Measurements from ENCODE around the gene C11orf98. TPM values are rescaled to one million over a fixed set of nuclear protein-coding genes. Genes with fewer than 3 reads are reported as not detected.
"Not testable (repeated sequence)": the region's sequence is repeated elsewhere in the genome, so short reads cannot be mapped to it uniquely, and the experiment has no call there.

The C11orf98 gene
- total RNA-seq, 2 donors from 2014 or later = 131 to 149 TPM

DNA sequence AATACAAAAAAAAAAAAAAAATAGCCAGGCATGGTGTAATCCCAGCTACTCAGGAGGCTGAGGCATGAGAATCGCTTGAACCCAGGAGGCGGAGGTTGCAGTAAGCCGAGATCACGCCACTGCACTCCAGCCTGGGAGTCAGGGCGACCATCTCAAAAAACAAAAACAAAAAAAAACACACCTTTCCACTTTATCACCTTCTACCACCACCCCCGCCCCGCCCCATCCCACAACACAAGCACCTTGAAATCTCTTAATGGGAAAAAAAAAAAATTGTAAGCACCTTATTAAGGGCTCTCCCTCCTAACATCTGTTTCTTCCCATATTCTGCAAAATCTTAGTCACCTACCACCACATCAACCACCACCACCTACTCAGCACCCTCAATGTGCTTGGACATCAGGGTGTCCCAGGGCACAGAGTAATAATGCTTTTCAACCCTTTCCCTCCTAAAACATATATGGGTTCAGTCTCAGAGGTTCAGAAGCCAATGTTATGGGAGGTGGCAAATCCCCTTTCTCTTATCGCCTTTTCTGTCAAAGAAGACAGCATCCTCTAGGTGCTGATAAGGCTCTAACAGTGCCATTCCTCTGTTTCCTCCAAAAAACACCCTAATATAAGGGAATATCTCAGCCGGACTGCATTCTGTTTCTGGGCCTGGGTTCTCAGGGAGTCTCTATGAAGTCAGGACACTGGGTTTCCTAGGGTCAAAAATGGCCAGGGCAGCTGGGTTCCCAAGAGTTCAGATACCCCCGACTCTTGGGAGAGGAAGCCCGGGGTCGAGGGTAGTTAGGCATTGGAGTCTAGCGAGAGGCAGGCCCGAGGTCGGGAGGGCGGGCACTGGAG lies 12.6 kb downstream of the C11orf98 start:
- Mint-ChIP-seq H3K36me3 (peaks cover 5% of the 10 kb centered on the region), H3K27me3 (no peaks in the 10 kb centered on the region), H3K4me3 (peak overlapping the region; percentile 99), H3K4me1 (ENCODE audit: low read depth in 2 of 2) (peaks cover 19 to 21% of the 10 kb centered on the region in 2 donors), H3K27ac (peak overlapping the region; percentile 98 to 100), H3K9me3 (no peaks in the 10 kb centered on the region)
- DNase-seq (ENCODE audit: low spot score) (no peak), ATAC-seq (peak in 1 of 2 donors; percentile 31)

DNA sequence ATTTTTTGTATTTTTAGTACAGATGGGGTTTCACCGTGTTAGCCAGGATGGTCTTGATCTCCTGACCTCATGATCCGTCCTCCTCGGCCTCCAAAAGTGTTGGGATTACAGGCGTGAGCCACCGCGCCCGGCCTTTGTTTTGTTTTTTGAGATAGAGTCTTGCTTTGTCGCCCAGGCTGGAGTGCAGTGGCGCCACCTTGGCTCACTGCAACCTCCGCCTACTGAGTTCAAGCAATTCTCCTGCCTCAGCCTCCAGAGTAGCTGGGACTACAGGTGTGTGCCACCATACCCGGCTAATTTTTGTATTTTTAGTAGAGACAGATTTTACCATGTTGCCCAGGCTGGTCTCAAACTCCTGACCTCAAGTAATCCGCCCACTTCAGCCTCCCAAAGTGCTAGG lies 14.7 kb downstream of the C11orf98 start:
- H3K4me3 Mint-ChIP-seq, H3K27me3 Mint-ChIP-seq, ATAC-seq, H3K36me3 Mint-ChIP-seq, H3K9me3 Mint-ChIP-seq: not testable (repeated sequence)
- DNase-seq (ENCODE audit: low spot score) = peak; percentile 44
- Mint-ChIP-seq H3K4me1 (ENCODE audit: low read depth in 2 of 2) (peaks cover 30 to 33% of the 10 kb centered on the region in 2 donors), H3K27ac (peak overlapping the region in 1 of 2 donors; percentile 60)

GRCh38 chr11:62649486-62649885 lies 15.5 kb downstream of the C11orf98 start:
- H3K4me3 Mint-ChIP-seq = no peak overlapping the region
- no peak for ATAC-seq
- peaks cover 5% of the 10 kb centered on the region for H3K36me3 Mint-ChIP-seq
- peaks cover 30 to 36% of the 10 kb centered on the region in 2 donors for H3K4me1 Mint-ChIP-seq (ENCODE audit: low read depth in 2 of 2)
- DNase-seq (ENCODE audit: low spot score) = no peak
- H3K27me3 Mint-ChIP-seq = no peaks in the 10 kb centered on the region
- H3K27ac Mint-ChIP-seq = no peak overlapping the region
- no peaks in the 10 kb centered on the region for H3K9me3 Mint-ChIP-seq

DNA sequence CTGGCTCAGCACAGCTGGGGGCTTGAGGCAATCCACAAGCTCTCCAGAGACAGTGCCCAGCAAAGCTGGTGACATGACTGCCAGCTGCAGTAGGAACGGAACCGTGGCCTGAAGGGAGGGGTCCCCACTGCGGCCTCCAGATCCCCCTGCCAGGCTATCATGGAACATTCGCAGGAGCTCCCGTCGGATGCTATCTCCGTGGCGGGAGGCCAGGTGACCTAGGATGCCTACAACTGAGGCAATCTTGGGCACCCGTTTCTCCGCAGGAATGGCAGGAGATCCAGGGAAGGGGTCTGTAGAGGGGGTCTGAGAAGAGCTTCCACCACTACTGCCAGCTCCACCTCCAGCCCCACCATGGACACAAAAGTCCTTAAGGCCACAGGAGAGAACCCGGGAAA lies 16.0 kb downstream of the C11orf98 start:
- Mint-ChIP-seq H3K9me3 (no peaks in the 10 kb centered on the region), H3K4me3 (no peak overlapping the region), H3K4me1 (ENCODE audit: low read depth in 2 of 2) (peaks cover 30 to 33% of the 10 kb centered on the region in 2 donors), H3K36me3 (peaks cover 5% of the 10 kb centered on the region), H3K27ac (no peak overlapping the region), H3K27me3 (no peaks in the 10 kb centered on the region)
- DNase-seq (ENCODE audit: low spot score) (no peak), ATAC-seq (no peak)

DNA sequence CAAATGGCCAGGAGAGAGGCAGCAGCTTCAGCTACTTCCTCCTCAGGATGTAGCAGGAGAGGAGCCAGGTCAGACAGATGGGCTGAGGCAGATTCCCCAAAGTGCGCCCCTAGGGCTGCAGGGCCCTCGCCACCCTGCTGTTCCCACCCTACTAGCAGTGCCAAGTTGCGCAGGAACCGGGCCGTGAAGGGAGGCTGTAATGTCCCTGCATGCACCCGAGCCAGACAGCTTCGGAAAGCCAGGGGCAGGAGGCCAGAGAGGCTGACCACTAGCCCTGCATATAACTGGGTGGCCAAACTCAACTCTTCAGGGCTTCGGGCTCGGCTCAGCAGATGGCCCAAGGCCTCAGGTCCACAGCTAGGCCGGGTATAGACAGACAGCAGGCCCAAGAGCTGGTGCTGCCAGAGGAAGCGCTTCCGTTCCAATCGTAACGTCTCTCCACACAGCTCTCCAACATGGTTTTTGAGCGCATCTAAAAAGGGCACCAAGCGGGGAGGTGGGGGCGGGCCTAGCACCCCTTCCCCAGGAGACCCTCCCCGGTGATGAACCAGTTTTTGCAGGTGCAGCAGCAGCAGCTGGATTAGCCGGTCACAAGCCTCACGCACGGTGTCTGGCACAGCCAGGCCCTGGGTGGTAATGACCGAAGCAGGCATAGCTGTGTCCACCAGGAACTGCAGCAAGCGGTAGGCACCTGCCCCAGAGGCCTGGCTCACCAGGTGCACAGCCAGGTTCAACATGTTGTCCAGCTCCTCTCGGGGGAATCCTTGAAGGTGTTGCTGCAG lies 16.6 kb downstream of the C11orf98 start:
- Mint-ChIP-seq H3K9me3 (no peaks in the 10 kb centered on the region), H3K27ac (no peak overlapping the region), H3K4me3 (no peak overlapping the region), H3K27me3 (no peaks in the 10 kb centered on the region), H3K36me3 (peaks cover 5% of the 10 kb centered on the region), H3K4me1 (ENCODE audit: low read depth in 2 of 2) (peaks cover 25 to 30% of the 10 kb centered on the region in 2 donors)
- ATAC-seq = no peak
- no peak for DNase-seq (ENCODE audit: low spot score)

GRCh38 chr11:62647609-62648005 lies 17.4 kb downstream of the C11orf98 start:
- no peak overlapping the region for H3K4me3 Mint-ChIP-seq
- ATAC-seq (no peak), DNase-seq (ENCODE audit: low spot score) (no peak)
- H3K4me1 Mint-ChIP-seq (ENCODE audit: low read depth in 2 of 2) = peaks cover 21 to 27% of the 10 kb centered on the region in 2 donors
- no peak overlapping the region for H3K27ac Mint-ChIP-seq
- no peaks in the 10 kb centered on the region for H3K27me3 Mint-ChIP-seq
- H3K36me3 Mint-ChIP-seq = peaks cover 5% of the 10 kb centered on the region
- no peaks in the 10 kb centered on the region for H3K9me3 Mint-ChIP-seq

DNA sequence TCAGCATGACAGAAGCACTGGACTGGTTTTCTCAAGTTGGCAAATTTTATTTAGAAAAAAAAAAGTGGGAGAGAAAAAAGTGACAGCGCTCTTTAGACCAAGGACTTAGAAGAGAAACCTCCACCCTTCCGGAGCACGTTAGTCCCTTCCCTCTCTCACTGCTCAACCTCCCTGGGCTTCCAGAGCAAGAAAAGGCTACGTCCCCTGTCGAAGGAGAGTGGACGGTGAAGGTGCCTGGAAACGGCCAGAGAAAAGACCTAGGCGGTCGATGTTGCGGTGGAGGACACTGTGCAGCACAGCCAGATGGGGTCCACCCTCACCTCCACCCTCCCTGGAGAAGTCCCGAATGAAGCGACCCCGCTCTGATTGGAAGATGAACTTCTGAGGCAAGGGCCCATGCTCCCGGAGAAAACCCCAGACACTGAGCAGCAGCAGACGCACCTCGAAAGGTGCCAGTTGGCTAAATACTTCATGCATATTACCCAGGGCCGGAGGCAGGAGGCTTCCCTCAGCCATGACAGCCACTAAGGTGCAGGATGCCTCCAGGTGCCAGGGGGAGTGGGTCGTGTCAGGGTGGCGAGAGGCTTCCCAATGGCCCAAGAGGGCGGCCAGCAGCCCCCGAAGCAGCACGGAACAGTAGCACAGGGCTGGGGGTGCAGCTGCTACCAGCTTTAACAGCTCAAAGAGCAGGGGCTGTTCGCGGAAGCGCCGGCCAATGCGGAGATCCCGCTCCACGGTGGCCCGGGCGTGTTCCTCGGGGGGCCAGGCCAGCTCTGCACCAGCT lies 18.0 kb downstream of the C11orf98 start:
- Mint-ChIP-seq H3K27me3 (no peaks in the 10 kb centered on the region), H3K27ac (peak overlapping the region; percentile 88 to 97), H3K36me3 (no peaks in the 10 kb centered on the region), H3K9me3 (no peaks in the 10 kb centered on the region), H3K4me1 (ENCODE audit: low read depth in 2 of 2) (peaks cover 15 to 22% of the 10 kb centered on the region in 2 donors), H3K4me3 (peak overlapping the region; percentile 97)
- ATAC-seq (no peak), DNase-seq (ENCODE audit: low spot score) (no peak)

- Mint-ChIP-seq H3K9me3 (no peaks in the 10 kb centered on the region), H3K36me3 (no peaks in the 10 kb centered on the region), H3K4me3 (peak within 1 kb of the TSS; percentile 97), H3K27me3 (no peaks in the 10 kb centered on the region), H3K27ac (peak within 1 kb of the TSS; percentile 88 to 97), H3K4me1 (ENCODE audit: low read depth in 2 of 2) (peaks cover 11 to 20% of the 10 kb centered on the region in 2 donors)
- DNase-seq (ENCODE audit: low spot score) (peak; percentile 99), ATAC-seq (peak; percentile 99)
These were observed 18.8 kb downstream of the C11orf98 start, which contains the start of gene GANAB for GRCh38 chr11:62645946-62646824. Gene GANAB, minus strand, starts transcription at chr11:62646613. Its CDS starts 14 bp downstream, at chr11:62646599.

- Mint-ChIP-seq H3K36me3 (no peaks in the 10 kb centered on the region), H3K4me1 (ENCODE audit: low read depth in 2 of 2) (peaks cover 15 to 22% of the 10 kb centered on the region in 2 donors), H3K9me3 (no peaks in the 10 kb centered on the region), H3K4me3 (peak overlapping the region; percentile 97), H3K27ac (peak overlapping the region; percentile 88 to 97), H3K27me3 (no peaks in the 10 kb centered on the region)
- ATAC-seq (no peak), DNase-seq (ENCODE audit: low spot score) (no peak)
These were observed 19.4 kb downstream of the C11orf98 start for GRCh38 chr11:62645671-62645945.

DNA sequence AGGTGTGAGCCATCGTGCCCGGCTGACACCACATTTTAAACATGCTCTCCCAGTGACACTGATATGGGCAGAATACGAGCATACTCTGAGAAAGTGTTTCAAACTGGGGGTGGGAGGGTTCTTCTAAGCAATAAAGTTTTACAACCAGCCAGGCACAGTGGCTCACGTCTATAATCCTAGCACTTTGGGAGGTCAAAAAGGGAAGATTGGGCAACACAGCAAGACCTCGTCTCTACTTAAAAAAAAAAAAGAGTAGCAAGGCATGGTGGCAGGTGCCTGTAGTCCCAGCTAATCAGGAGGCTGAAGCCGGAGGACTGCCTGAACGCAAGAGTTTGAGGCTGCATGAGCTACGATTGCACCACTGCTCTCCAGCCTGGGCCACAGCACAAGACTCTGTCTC lies 20.8 kb downstream of the C11orf98 start:
- no peak for ATAC-seq
- H3K9me3 Mint-ChIP-seq = no peaks in the 10 kb centered on the region

DNA sequence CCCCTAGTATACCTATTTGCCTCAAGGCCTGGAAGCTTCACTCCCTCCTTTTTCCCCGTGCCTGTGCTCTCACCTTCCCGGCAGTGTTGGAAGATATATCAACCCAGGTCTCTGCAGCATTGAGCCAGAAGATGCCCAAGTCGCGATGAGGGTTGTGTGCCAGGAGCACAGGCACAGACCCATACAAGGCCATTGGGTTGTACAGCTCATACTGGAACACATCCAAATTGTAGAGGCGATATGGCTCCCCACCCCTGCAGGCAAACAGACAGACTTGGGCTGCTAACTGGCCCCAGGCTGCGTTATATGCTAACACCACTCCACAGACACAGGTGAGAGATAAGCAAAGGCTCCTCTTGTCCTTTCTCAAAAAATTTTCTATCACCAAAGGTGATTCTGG lies 32.5 kb downstream of the C11orf98 start:
- H3K36me3 Mint-ChIP-seq = peaks cover 38% of the 10 kb centered on the region
- H3K27ac Mint-ChIP-seq = peak overlapping the region in 1 of 2 donors; percentile 80

More for the DNA sequence above, 20.8 kb downstream of the C11orf98 start:
- no peak for DNase-seq (ENCODE audit: low spot score)
- Mint-ChIP-seq H3K4me1 (ENCODE audit: low read depth in 2 of 2) (peaks cover 22 to 27% of the 10 kb centered on the region in 2 donors), H3K4me3 (peak overlapping the region; percentile 25), H3K36me3 (peaks cover 6% of the 10 kb centered on the region), H3K27me3 (no peaks in the 10 kb centered on the region), H3K27ac (peak overlapping the region; percentile 88 to 97)

GRCh38 chr11:62627713-62628112 lies 37.3 kb downstream of the C11orf98 start:
- Mint-ChIP-seq H3K9me3 (no peaks in the 10 kb centered on the region), H3K4me1 (ENCODE audit: low read depth in 2 of 2) (peaks cover 0 to 10% of the 10 kb centered on the region in 2 donors), H3K4me3 (no peak overlapping the region), H3K36me3 (peaks cover 30% of the 10 kb centered on the region), H3K27me3 (no peaks in the 10 kb centered on the region), H3K27ac (peak overlapping the region in 1 of 2 donors; percentile 43)
- no peak for ATAC-seq
- no peak for DNase-seq (ENCODE audit: low spot score)

More for the DNA sequence above, 32.5 kb downstream of the C11orf98 start:
- DNase-seq (ENCODE audit: low spot score) = no peak
- no peak for ATAC-seq
- H3K9me3 Mint-ChIP-seq = no peaks in the 10 kb centered on the region
- H3K4me3 Mint-ChIP-seq = no peak overlapping the region
- no peaks in the 10 kb centered on the region for H3K27me3 Mint-ChIP-seq
- peaks cover 9 to 17% of the 10 kb centered on the region in 2 donors for H3K4me1 Mint-ChIP-seq (ENCODE audit: low read depth in 2 of 2)

Data from natural killer cell treated with Interleukin-12 subunit alpha and Interleukin-12 subunit beta and Interleukin-15 and Interleukin-18, amount 100 ng/mL, for 72 hours (primary cell).